Tibial nerve (tissue), 4 donors: ENCODE results near the gene ACP2. TPM values are rescaled to one million over a fixed set of nuclear protein-coding genes. Genes with fewer than 3 reads are reported as not detected.

Experiments used
- DNase-seq, 2 donors: peaks; one replicate each; pipeline ENCODE4 v3.0.0-alpha.2; 2019; ENCODE audit warnings: low spot score in 2 of 2
- H3K27ac ChIP-seq, 4 donors: fragments of 200-600 bp; sonication (generic) in 3 of 4; one replicate each; pipeline ENCODE4 v1.5.1; 2017 to 2019; ENCODE audit warnings: mild to moderate bottlenecking in 1 of 4
- H3K27me3 ChIP-seq, 2 donors: fragments of 200-600 bp; sonication (generic) in 1 of 2; one replicate each; pipeline versions ENCODE4 v1.5.1 to v1.6.0; 2017 to 2019
- H3K36me3 ChIP-seq, 3 donors: fragments of 200-600 bp; sonication (generic); one replicate each; pipeline ENCODE4 v1.5.1; 2018 to 2019
- H3K4me1 ChIP-seq, 4 donors: fragments of 200-600 bp; sonication (generic) in 3 of 4; one replicate each; pipeline ENCODE4 v1.5.1; 2017 to 2019
- H3K4me3 ChIP-seq, 4 donors: fragments of 200-600 bp; sonication (generic) in 3 of 4; one replicate each; pipeline ENCODE4 v1.5.1; 2017 to 2019; ENCODE audit warnings: mild to moderate bottlenecking in 1 of 4, moderate library complexity in 1 of 4
- H3K9me3 ChIP-seq, 4 donors: fragments of 200-600 bp; sonication (generic) in 3 of 4; one replicate each; pipeline ENCODE4 v1.5.1; 2017 to 2019
- CTCF ChIP-seq, 5 experiments: fragments of 200-600 bp in 3 of 5; fragments of 450-650 bp in 2 of 5; sonication (generic) in 3 of 5; IDR thresholded peaks; one replicate each; pipeline ENCODE4 v1.5.1; 2016 to 2019; ENCODE audit warnings: antibody characterized with exemption in 5 of 5, mild to moderate bottlenecking in 3 of 5, moderate library complexity in 2 of 5
- EP300 ChIP-seq, 2 donors: sonication (generic); formaldehyde crosslinking; IDR thresholded peaks; one replicate each; pipeline ENCODE4 v1.6.1; 2017; ENCODE audit warnings: antibody characterized with exemption in 2 of 2, mild to moderate bottlenecking in 1 of 2
- POLR2A ChIP-seq, 2 donors: fragments of 450-650 bp; IDR thresholded peaks; one replicate each; pipeline ENCODE4 v1.6.1; 2017; ENCODE audit warnings: antibody characterized with exemption in 2 of 2, mild to moderate bottlenecking in 2 of 2, moderate library complexity in 2 of 2
- WGBS, 2 donors: methylation state at CpG; one replicate each; pipeline ENCODE4 v1.1.5; 2018; 5-methylcytosine and 5-hydroxymethylcytosine counted together
- total RNA-seq, 4 donors: library from RNA; depleted of rRNA; stranded (reverse); fragments of >200 nt; gene quantifications; one replicate each; pipeline ENCODE4 v1.1.0, GENCODE V29; 2016

ACP2 gene
- total RNA-seq, 4 donors from 2014 or later, result 38.5 to 88.1 (median 58.8) TPM

GRCh38 chr11:47261291-47261800, 12.7 kb upstream of the ACP2 start:
- Histone ChIP-seq H3K4me3 (no peak overlapping the region), H3K27me3 (no peaks in the 10 kb centered on the region), H3K27ac (no peak overlapping the region), H3K36me3 (peaks cover 0 to 57% (median 0%) of the 10 kb centered on the region in 3 donors), H3K9me3 (no peaks in the 10 kb centered on the region), H3K4me1 (peaks cover 0 to 64% (median 26%) of the 10 kb centered on the region in 4 donors)
- TF ChIP-seq POLR2A (IDR thresholded peaks at IDR 0.05) (no peak), EP300 (IDR thresholded peaks at IDR 0.05) (no peak), CTCF (IDR thresholded peaks at IDR 0.05) (no peak)
- DNase-seq, result no peak
- WGBS, 2 donors, result 87% methylated on average over 22 of the region's 22 CpGs

GRCh38 chr11:47260366-47260765, 11.8 kb upstream of the ACP2 start:
- 71 to 86% methylated on average over 13 to 19 of the region's 19 CpGs for WGBS, 2 donors
- TF ChIP-seq EP300 (IDR thresholded peaks at IDR 0.05) (no peak), POLR2A (IDR thresholded peaks at IDR 0.05) (no peak), CTCF (IDR thresholded peaks at IDR 0.05) (no peak)
- no peak for DNase-seq
- Histone ChIP-seq H3K4me3 (peak overlapping the region in 1 of 4 donors; percentile 53), H3K27me3 (no peaks in the 10 kb centered on the region), H3K4me1 (peaks cover 0 to 71% (median 30%) of the 10 kb centered on the region in 4 donors), H3K27ac (peak overlapping the region in 2 of 4 donors; percentile 91 to 95), H3K9me3 (no peaks in the 10 kb centered on the region), H3K36me3 (peaks cover 0 to 51% (median 0%) of the 10 kb centered on the region in 3 donors)

GRCh38 chr11:47259232-47259977, 10.8 kb upstream of the ACP2 start:
- 27 to 29% methylated on average over 9 to 10 of the region's 10 CpGs for WGBS, 2 donors
- H3K9me3 ChIP-seq, result no peaks in the 10 kb centered on the region
- no peaks in the 10 kb centered on the region for H3K27me3 ChIP-seq
- TF ChIP-seq CTCF (IDR thresholded peaks at IDR 0.05), result peak; percentile 48 to 78 (median 61)
- peak in 1 of 2 donors; percentile 14 for TF ChIP-seq EP300 (IDR thresholded peaks at IDR 0.05)
- TF ChIP-seq POLR2A (IDR thresholded peaks at IDR 0.05), result no peak
- no peak for DNase-seq
- peak overlapping the region; percentile 78 to 95 (median 88) for H3K27ac ChIP-seq
- H3K4me1 ChIP-seq, result peaks cover 0 to 71% (median 39%) of the 10 kb centered on the region in 4 donors
- H3K4me3 ChIP-seq, result peak overlapping the region in 2 of 4 donors; percentile 19 to 53
- peaks cover 0 to 44% (median 0%) of the 10 kb centered on the region in 3 donors for H3K36me3 ChIP-seq

- no peak for TF ChIP-seq POLR2A (IDR thresholded peaks at IDR 0.05)
- TF ChIP-seq CTCF (IDR thresholded peaks at IDR 0.05), result no peak
- no peak for TF ChIP-seq EP300 (IDR thresholded peaks at IDR 0.05)
- Histone ChIP-seq H3K27me3 (no peaks in the 10 kb centered on the region), H3K27ac (peak overlapping the region; percentile 78 to 95 (median 88)), H3K36me3 (peaks cover 0 to 34% (median 0%) of the 10 kb centered on the region in 3 donors), H3K4me3 (peak overlapping the region; percentile 29 to 53 (median 36)), H3K4me1 (peaks cover 0 to 77% (median 48%) of the 10 kb centered on the region in 4 donors), H3K9me3 (no peaks in the 10 kb centered on the region)
- 40 to 41% methylated on average over 11 of the region's 11 CpGs for WGBS, 2 donors
- DNase-seq, result no peak
Measured at GRCh38 chr11:47258317-47258902, 9.8 kb upstream of the ACP2 start.
